CD1c-positive myeloid dendritic cell (primary cell): Measurements from ENCODE around the gene DNAH10.

ENCODE experiments used
- DNase-seq: peaks from one replicate; pipeline ENCODE4 v3.0.0-alpha.2; 2016; ENCODE audit errors: extremely low spot score

DNAH10 gene

GRCh38 chr12:123843912-123844748 lies 82.0 kb downstream of the DNAH10 start:
- DNase-seq, result no peak

DNA sequence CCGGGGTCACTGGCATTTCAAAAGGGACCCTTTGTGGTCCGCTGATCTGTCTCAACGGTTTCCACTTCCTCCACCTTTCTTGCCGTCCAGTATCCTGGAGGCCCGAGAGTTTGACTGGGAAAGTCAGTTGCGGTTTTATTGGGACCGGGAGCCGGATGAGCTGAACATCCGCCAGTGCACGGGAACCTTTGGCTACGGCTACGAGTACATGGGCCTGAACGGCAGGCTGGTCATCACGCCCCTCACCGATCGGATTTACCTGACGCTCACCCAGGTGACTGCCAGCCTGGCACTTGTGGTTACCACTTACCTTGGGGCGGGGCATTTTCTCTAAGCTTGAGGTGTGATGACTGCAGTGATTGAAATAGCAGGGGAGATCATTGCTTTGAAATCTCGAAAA lies 83.8 kb downstream of the DNAH10 start:
- no peak for DNase-seq

DNA sequence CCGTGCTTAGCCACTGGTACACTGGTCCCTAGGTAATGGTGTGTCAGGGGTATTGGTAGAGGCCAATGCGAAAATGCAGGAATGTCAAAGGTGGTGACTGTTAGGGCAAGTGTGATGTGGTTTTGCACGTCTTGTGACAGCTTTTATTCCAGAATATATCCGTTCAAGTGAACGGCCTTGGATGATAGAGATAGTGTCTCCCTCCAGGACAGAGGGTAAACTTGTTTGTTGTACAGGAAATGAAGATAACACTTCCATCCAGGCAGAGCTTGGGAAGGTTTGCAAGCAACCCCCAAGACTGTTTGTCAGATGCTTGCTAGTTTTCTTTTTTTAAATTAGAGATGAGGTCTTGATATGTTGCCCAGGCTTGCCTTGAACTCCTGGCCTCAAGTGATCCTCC lies 84.2 kb downstream of the DNAH10 start:
- DNase-seq, result no peak

DNA sequence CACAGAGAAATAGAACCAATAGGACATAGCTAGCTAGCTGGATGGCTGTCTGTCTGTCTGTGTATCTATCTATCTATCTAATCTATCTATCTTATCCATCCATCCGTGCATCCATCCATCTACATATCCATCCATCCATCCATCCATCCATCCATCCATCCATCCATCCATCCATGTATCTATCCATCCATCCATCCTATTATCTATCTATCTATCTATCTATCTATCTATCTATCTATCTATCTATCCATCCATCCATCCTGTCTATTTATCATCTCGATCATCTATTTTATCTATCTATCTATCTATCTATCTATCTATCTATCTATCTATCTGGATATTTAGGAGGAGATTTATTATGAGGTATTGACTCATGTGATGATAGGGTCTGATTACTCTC lies 84.9 kb downstream of the DNAH10 start:
- DNase-seq, result no peak

DNA sequence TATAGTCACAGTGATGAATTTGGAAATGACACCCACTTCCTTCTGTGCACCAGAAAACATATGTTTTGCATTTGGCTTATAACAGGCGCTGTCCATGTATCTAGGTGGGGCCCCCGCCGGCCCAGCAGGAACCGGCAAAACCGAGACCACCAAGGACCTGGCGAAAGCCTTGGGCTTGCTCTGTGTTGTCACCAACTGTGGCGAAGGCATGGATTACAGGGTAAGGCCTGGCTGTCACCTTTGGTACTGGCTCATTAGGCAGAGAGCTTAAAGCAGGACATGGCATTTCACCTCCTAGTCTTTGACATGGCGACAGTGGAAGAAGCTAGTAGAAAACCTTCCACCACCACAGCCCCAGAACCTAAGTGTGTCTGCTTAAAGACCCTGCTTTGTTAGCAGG lies 85.8 kb downstream of the DNAH10 start:
- no peak for DNase-seq

GRCh38 chr12:123849517-123849916 lies 87.4 kb downstream of the DNAH10 start:
- DNase-seq, result no peak

GRCh38 chr12:123850246-123851134 lies 88.4 kb downstream of the DNAH10 start:
- DNase-seq, result no peak

DNA sequence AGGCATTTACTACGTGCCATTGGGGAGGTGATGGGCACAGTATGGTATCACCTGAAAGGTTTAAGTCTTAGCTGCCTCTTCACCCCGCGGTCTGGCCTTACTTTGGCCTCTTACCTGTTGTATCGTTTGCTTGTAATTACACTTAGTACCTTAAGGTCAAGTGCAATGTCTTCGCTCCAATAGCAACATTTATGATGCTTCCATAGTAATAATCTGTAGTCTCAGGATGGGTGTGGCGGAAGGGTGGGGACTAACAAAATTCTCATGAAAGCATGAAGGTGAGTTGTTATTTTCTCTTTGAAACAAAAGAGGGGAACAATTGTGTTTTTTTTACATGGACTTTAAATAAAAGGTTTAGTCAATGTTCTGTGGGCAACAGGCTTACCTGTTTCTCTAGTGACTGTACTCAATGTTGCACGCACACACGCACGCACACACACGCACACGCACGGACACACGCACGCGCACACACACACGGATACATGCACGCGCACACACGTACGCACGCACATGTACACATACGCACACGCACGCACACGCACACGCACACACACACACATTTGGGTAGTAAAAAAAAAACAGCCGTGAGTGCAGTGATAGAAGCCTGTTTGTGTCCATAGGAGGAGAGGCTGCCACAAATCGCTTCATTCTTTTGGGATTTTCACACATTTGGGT lies 91.4 kb downstream of the DNAH10 start:
- no peak for DNase-seq

GRCh38 chr12:123854232-123854631 lies 92.1 kb downstream of the DNAH10 start:
- no peak for DNase-seq

GRCh38 chr12:123854918-123855317 lies 92.8 kb downstream of the DNAH10 start:
- DNase-seq, result no peak

GRCh38 chr12:123856681-123857080 lies 94.6 kb downstream of the DNAH10 start:
- no peak for DNase-seq

DNA sequence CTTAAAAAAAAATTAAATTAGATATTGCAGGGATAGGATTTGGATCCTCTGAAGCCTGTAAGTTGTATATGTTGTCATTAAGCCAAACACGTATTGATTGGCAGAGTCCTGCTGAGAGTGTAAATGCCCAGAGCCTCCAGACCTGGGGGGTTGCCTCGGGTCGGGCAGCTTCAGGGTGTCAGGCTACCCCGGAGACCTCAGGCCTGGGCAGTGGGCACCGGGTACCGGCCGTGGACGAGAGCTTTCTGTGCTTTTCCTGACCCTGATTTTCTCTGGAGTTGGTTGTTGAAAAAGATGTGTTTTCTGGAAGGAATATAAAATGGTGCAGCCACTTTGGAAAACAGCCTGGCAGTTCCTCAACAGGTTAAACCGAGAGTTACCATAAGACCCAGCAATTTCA lies 96.1 kb downstream of the DNAH10 start:
- no peak for DNase-seq

DNA sequence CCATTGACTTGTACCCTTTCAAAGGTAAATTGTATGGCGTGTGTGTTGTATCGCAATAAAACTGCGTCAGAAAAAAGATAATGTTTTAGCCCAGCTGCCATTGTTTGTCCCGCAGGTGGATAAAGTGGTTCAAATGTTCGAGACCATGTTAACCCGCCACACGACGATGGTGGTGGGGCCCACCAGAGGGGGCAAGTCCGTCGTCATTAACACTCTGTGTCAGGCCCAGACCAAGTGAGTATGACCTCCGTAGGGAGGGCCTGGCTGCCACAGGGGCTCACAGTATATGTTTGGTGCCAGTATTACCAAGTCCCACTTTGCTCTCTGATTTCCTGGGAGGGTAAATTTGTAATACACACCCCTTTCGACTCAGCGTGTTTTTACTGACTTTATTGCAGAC lies 96.9 kb downstream of the DNAH10 start:
- DNase-seq, result no peak

DNA sequence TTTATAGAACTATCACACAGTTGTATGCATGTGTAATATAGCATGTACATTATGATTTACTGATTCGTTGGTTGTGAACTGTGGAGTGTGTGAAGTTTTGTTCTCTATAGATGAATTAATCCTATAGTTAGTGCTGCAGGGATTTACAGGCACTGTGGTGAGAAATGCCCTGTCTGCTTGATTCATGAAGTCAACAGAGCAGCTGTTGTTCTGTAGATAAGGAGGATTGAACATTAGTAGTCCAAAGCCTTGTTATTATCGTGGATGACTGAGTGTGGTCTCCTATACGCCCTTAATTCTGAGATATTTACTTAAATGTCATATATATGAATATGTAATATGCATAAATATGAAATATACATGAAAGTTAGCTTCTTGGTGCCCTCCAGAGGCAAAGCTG lies 98.3 kb downstream of the DNAH10 start:
- no peak for DNase-seq

- DNase-seq, result no peak
Observed at GRCh38 chr12:123861392-123861791, 99.3 kb downstream of the DNAH10 start.

DNA sequence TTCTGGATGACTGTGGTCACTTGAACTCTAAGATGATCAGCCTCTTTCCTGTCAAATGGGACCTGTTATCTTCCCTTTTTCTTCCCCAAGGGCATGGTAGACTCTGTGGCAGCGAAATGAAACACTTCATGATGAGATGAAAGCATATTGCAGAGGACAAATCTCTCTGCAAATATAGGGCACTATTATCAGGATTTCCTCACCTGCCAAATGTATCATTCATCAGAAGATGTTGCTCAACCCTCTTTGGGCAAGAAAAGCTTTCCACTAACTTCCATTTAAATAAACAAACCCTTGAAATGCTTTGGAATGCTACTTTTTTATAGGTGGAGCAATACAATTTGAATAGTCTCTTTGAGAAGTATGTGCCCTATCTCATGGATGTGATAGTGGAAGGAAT lies 105.0 kb downstream of the DNAH10 start:
- DNase-seq, result no peak

DNA sequence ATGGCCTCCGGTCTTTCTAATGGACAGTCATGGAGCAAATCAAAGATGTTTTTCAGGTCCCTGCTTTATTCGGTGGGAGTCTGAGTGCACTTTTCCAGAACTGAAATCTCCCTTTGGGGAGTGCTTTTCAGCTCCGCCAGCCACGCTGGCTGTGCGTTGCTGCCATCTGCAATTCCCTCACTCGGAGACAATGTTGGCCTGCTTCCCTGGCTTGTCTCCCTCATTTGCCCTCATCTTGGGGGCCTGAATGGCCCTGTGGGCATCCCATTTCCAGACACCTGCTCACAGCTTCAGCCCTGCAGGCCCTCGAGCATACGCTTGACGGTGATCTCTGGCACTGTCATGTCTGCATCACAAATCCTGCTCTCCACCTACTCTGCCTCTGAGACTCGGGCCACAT lies 106.7 kb downstream of the DNAH10 start:
- DNase-seq, result no peak

DNA sequence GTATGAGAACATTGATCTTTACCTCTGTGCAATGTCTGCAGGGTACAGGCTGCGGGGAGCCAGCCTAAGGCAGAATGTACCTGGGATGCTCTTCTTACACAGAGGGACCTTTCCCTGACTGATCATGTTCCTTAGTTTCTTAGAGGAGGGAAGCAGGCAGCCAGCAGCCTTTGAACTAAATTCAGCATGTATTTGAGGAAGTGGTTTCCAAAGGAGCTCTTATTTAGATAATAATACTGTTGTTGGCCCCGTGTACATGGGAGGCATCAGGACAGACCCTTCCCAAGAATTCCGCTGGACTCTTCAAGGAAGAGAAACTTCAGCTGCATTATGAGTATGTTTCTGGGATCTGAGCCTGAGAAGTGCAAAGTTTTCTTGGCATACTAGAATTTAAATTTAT lies 111.7 kb downstream of the DNAH10 start:
- no peak for DNase-seq

DNA sequence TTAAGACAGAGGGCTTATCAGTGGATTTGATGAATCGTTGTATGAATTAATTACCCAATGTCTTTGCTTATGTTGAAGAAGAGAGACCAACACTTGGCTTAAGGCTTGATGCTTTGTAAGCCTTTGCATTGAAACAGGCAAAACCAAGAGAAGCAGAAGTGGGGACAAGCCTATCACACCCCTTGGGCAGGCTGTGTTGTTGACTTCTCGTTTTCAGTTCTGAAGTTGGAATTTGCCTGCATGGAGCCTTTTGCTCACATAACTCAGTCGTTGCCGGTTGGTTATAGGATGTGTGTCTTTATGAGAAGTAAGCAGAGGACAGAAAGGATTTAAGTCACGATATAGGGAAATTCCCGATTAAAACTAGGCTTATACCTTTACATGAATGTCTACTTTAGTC lies 115.9 kb downstream of the DNAH10 start:
- peak; percentile 48 for DNase-seq

- no peak for DNase-seq
Observed at GRCh38 chr12:123879101-123879500, 117.0 kb downstream of the DNAH10 start.

GRCh38 chr12:123879691-123880090 lies 117.6 kb downstream of the DNAH10 start:
- DNase-seq, result no peak

DNA sequence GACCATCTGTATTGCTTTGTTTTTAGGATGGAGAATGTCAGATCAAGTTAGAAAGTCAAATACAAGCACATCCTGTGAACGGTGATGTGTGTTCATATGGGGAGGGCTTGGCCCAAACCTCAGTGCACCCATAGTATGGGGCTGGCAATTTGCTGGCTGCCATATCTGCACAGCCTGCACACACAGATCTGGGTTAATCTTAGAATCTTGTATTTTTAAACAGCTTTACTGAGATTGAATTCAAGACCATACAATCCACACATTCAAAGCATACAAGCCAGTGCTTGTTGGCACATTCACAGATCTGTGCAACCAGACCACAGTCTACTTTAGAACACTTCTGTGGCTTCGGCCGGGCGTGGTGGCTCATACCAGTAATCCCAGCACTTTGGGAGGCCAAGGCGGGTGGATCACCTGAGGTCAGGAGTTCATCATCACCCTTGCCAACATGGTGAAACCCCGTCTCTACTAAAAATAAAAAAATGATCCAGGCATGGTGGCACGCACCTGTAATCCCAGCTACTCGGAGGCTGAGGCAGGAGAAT lies 120.1 kb downstream of the DNAH10 start:
- no peak for DNase-seq
